ENCODE measurements around the gene MSRB2.

Gene MSRB2

GRCh38 chr10:23110722-23111516 is 15.5 kb downstream of the MSRB2 start:
- no peak overlapping the region for H3K4me3 ChIP-seq (ENCODE audit: low read depth, low read length)
- CTCF ChIA-PET: interaction anchor here (1.1 kb wide), 1 partner anchor 1117 kb away, joined by 3 read pairs; no protein-coding TSS in a partner anchor
- POLR2A ChIA-PET: no interaction called here
- no peak for TF ChIP-seq CTCF (IDR thresholded peaks at IDR 0.05; ENCODE audit: insufficient read depth, low read length, missing control alignments)
- no peak for DNase-seq (ENCODE audit: low read depth, low spot score)

GRCh38 chr10:23111517-23112286 is 16.3 kb downstream of the MSRB2 start:
- no peak for DNase-seq (ENCODE audit: low read depth, low spot score)
- CTCF ChIA-PET: no interaction called here
- no peak for TF ChIP-seq CTCF (IDR thresholded peaks at IDR 0.05; ENCODE audit: insufficient read depth, low read length, missing control alignments)
- POLR2A ChIA-PET: no interaction called here
- H3K4me3 ChIP-seq (ENCODE audit: low read depth, low read length): no peak overlapping the region

GRCh38 chr10:23114228-23114850 is 19.0 kb downstream of the MSRB2 start:
- no peak for DNase-seq (ENCODE audit: low read depth, low spot score)
- no peak for TF ChIP-seq CTCF (IDR thresholded peaks at IDR 0.05; ENCODE audit: insufficient read depth, low read length, missing control alignments)
- H3K4me3 ChIP-seq (ENCODE audit: low read depth, low read length): no peak overlapping the region
- CTCF ChIA-PET: no interaction called here
- POLR2A ChIA-PET: no interaction called here

GRCh38 chr10:23116486-23117205 is 21.3 kb downstream of the MSRB2 start:
- CTCF ChIA-PET: interaction anchor here (1.3 kb wide), 1 partner anchor 41 kb away, joined by 4 read pairs; no protein-coding TSS in a partner anchor
- no peak for DNase-seq (ENCODE audit: low read depth, low spot score)
- no peak for TF ChIP-seq CTCF (IDR thresholded peaks at IDR 0.05; ENCODE audit: insufficient read depth, low read length, missing control alignments)
- POLR2A ChIA-PET: no interaction called here
- no peak overlapping the region for H3K4me3 ChIP-seq (ENCODE audit: low read depth, low read length)

GRCh38 chr10:23120001-23120934 is 24.9 kb downstream of the MSRB2 start:
- TF ChIP-seq CTCF (IDR thresholded peaks at IDR 0.05; ENCODE audit: insufficient read depth, low read length, missing control alignments): no peak
- DNase-seq (ENCODE audit: low read depth, low spot score): no peak
- ChIA-PET POLR2A (no interaction called here), CTCF (no interaction called here)
- no peak overlapping the region for H3K4me3 ChIP-seq (ENCODE audit: low read depth, low read length)

Measured in AG04449 (cell line).